Caki2 (cell line): ENCODE measurements around the gene CCR2. TPM values are rescaled to one million over a fixed set of nuclear protein-coding genes. Genes with fewer than 3 reads are reported as not detected.
"Not testable (repeated sequence)": the region's sequence is repeated elsewhere in the genome, so short reads cannot be mapped to it uniquely, and the experiment has no call there.

ENCODE experiments used
- DNase-seq: peaks from one replicate; pipeline ENCODE4 v3.0.0-alpha.2; 2015; ENCODE audit warnings: low read depth
- in situ Hi-C: cut with HindIII; loops from 2 replicates; pipeline ENCODE4 v1.10.0; 2016; ENCODE audit warnings: low sequenced_read_pairs, low pct_unique_long_range_greater_than_20kb, mixed read lengths
- total RNA-seq: library from RNA; depleted of rRNA; stranded (reverse); fragments of >200 nt; shearing (Covaris generic); gene quantifications from 2 replicates; pipeline ENCODE4 v1.2.3, GENCODE V29; 2014; ENCODE audit warnings: low replicate concordance

The CCR2 gene
- total RNA-seq, 1 experiment from 2014 or later: not detected

DNA sequence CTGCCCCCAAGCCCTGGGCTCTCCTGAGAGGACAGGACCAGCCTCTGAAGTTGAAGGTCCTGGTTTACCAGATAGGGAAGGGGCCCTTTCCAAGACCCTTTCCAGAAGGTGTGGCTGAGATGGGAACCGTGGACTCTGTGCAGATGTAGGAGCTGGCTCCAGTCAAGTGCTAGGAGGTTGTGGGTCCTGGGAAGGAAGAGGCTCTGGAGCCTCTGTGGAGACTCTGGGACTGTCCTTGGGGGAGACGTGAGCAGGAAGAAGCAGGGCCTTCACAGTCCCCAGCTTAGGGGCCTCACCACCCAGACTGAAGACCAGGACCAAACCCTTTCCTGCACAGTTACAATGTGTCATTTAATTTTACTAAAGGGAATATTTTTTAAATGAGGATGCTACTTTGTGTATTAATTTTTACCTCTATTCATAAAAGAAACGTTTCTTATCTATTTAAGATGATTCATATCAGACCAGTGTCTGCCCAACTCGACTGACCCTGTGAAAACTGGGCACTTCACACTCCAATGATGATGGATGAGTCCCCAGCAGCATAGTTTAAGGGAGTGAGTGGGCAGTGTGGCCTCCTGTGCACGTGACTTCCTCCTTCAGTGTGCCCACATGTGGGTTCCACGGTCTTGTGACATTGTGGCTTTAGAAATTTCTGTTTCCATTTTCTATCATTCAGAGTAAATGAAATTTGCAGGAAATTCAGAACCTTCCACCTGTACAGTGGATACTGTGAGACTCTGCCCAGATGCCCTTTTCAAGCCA is 42.0 kb downstream of the CCR2 start:
- in situ Hi-C loops: no loop called here
- DNase-seq: no peak

DNA sequence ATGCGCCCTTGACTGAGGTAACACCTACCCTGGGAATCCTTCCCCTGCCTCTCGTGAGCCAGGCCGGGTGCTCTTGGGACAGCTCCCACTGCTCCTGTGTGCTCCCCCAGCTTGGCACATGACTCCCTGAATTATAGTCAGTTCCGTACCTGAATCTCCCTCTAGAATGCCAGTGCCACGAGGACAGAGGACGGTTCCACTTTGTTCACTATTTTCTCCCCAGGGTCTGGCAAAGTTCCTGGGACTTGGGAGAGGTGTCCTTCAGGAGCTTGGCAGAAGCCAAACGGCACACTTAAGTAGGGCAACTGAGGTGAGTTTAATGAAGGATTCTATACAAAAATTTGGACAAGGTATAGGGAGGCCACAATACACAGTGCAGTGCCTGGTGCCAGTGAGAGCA is 43.2 kb downstream of the CCR2 start:
- in situ Hi-C loops: no loop called here
- no peak for DNase-seq

DNA sequence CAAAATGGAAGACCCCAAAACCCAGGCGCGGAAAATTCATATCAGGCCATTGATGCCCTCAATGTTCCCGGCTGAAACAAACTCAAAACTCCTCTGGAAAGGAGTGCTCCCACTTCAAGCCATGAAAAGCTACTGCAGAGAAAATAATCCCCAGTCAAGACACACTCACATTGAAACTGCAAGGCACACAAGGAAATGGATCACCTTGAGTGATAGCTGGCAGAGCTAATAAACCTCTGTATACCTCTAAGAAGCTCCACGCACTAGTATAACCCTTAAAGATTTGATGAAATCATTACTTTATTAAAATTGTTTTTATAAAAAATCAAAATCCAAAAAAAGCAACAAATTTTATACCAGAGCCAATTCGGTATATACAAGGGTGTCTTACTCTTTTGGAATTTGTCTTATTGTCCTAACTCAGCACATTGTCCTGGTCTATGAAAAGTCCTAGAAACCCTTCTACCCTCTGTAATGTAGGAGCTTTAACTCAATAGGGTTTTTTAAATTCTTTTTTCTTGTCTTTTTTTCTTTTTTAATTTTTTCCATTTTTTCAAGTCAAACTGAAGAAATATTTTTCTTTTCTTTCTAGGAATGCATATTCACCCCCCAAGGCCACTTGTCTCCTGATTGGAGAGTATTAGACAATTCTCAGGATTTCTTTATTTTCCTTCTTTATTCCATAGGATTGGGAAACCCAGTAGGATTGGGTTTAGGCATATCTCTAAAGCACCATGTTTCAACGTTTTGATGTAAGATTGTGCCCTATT is 44.5 kb downstream of the CCR2 start:
- no peak for DNase-seq
- in situ Hi-C loops: no loop called here

DNA sequence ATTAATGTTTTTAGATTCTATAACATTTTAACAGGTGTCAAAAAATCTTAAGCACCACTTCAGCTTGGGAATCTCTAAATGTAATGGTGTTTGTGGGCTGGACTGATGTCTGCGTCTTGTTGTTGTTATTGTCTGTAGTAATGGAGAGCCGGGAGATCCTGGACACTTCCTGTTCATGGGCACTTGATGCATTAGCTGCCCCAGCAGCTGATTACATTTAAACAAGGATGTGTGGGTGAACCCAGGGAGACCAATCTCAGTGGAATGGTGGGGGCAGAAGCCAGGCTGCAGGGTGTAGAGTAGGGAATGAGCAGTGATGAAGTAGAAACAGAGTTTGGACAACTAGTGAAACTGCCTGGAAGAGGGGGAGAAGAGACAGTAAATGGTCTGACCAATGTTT is 45.2 kb downstream of the CCR2 start:
- no peak for DNase-seq
- in situ Hi-C loops: no loop called here

DNA sequence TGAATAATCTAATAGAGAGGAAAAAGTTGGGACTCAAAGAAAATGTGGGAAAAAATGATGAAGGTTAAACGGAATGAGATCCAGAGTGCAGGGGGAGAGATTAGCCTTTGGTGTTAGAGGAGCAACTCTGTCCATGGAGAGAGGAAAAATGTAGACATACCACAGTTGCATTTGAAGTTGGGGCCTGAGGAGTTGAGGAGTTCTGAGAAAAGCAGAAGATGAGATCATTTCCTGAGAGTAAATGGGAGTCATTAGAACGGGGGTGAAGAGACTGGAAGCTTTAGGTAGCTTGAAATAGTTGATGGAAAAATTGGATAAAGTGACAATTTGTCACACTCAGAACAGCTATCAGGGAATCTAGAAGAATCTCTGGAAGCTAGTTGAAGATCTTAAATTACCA is 45.6 kb downstream of the CCR2 start:
- in situ Hi-C loops: no loop called here
- DNase-seq: no peak

DNA sequence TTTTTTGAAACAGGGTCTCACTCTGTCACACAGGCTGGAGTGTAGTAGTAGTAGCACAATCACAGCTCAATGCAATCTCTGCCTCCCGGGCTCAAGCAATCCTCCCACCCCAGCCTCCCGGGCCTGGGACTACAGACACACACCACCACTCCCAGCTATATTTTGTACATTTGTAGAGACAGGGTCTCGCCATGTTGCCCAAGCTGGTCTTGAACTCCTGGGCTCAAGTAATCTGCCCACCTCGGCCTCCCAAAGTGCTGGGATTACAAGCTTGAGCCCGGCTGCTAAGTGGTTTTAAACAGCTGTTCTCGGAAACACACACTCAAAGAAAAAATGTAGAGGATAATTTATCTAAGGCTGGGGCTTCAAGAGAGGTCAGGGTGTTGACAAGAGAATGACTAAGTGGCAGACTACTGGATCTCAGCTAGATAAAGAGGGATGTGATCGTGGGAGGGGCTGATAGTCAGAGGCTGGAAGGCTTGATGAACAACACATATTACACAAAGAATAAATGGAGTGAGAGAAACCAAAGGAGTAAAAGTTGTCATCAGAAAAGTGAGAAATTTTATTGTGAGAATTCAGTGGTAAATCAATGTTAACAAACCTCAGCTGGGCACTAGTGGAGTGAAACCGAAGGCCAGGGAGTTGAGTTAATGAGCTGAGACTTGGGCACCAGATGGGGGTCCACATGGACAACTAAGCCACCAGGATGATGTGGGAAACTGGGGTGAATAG is 46.3 kb downstream of the CCR2 start:
- in situ Hi-C loops: no loop called here
- no peak for DNase-seq

DNA sequence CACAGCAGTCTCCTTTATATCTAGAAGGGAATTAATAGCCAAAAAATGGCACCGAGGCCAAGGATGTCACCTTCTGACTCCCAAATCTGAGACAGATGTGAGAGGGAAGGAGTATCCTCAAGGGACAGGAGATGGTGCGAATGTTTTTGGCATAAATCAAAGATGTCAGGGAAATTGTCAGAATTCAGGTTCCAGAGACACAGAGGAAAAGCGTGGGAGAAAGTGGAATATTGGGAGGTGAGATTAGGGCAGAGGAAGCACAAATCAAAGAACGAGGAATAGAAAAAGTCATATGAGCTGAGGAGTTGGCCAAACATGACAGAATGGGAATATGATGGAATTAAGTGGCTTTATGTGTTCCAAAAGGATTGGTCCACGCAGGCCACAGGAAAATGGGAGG is 46.9 kb downstream of the CCR2 start:
- in situ Hi-C loops: no loop called here
- no peak for DNase-seq

DNA sequence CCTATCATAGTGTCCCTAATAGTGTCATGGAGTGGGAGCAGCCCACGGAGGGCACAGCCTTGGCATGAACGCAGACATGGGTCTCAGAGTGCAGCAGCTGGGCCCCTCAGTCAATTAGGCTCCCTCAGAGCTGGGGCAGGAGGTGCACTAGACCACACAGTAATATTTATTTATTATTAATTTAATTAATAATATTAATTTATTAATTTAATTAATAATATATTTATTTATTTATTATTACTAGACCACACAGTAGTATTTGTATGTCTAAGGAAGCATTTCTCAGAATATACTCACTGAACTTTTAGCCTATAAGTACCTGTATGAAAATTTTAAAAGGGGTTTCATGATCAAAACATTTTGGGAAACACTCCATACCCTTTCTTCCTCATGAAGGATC is 47.7 kb downstream of the CCR2 start:
- in situ Hi-C loops: no loop called here
- DNase-seq: no peak

DNA sequence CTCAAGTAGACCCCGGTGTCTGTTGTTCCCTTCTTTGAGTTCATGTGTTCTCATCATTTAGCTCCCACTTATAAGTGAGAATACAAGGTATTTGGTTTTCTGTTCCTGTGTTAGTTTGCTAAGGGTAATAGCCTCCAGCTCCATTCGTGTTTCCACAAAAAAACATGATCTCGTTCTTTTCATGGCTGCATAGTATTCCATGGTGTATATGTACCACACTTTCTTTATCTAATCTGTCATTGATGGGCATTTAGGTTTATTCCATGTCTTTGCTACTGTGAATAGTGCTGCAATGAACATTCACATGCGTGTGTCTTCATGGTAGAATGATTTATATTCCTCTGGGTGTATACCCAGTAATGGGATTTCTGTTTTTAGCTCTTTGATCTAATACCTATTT is 49.0 kb downstream of the CCR2 start:
- DNase-seq, in situ Hi-C loops: not testable (repeated sequence)

DNA sequence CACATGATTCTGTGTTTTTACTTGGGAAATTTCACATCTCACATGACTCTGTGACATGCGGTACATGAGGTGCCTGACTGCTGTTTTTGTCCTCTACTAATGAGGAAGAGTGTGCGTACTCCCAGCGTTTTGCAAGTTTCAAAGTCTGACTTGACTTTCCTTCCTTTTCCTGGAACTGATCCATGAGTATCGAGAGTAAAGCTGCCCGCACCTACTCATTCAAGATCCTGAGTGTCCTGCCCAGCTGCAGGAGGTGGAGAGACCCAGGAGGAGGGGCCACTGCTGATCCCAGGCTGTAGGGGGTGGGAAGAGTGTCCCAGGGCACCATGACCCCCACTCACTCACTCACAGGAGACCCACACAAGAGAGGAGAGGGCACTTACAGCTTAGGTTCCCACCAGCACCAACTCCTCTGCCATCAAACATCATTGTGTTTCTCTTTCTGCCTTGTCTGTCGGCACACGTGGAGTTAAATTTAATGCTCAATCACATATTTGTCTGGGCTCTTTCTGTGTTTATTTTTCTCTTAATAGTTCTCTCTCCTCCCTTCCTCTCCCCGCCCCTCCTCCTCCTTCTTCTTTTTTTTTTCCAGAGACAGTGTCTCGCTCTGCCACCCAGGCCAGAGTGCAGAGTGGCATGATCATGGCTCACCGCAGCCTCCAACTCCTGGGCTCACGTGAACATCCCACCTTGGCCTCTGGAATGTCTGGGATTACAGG is 51.5 kb downstream of the CCR2 start:
- in situ Hi-C loops: no loop called here
- DNase-seq: peak; percentile 58

DNA sequence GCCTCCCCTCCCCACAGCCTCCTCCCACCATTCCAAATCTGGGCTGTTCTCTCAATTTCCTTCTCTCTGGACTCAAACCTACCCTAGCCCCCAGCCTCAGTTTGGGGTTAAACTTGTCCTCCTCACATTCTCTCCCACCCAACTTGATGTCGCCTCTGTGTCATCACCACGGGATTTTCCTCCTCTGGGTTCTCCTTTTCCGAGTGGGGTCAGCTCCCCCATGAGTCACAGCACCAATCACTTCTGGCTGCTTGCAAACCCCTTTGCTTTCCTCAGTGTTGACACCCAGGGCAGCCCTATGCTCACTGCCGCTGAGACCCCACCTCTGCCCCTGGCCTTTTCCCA is 52.5 kb downstream of the CCR2 start:
- no peak for DNase-seq

DNA sequence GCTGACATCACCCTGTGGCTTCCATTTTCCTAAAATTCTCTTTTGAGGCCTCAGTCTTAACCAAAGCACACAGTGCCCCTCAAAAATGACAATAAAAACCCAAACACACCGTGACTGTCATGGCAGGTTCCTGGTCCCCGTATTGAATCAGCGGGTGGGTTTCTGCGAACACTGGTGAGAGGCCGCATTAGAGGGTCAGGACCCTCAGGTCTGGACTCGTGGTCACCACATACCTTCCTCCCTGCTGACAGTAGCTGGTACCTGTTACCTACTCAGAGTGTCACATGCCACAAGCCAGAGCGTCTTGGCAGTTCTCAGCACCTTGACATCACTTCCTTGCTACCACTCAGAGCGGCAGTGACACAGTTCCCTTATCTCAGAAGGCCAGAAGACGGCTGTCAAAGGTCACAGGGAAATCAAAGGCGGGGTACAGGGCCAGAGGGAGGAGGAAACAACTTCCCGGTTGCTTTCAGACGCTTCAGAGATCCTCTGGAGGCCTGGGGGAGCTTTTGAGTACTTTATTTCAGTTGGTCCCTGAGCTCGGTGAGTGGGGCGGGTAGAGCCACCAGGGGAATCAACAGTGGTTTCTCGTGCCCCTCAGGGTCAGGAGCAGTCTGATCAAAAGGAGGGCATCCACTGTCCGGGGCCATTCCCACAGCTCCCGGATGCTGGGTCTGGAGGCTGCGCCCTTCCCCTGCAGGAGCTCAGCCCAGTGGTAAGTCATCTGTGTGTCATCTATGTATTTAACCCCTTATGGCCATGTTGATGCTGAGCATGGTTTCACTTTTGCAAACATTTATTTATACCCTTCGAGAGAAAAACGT is 53.1 kb downstream of the CCR2 start, which contains the start of the genes CCR5AS and CCRL2:
Gene CCR5AS (minus strand): TSS at position 279 of the 824 bp plus-strand sequence.
Gene CCRL2 (plus strand): TSS at position 472 of the 824 bp plus-strand sequence. CDS start 821 bp downstream, outside the sequence.
- in situ Hi-C loops: no loop called here
- no peak for DNase-seq

More for the DNA sequence above, 52.5 kb downstream of the CCR2 start:
- in situ Hi-C loops: no loop called here

DNA sequence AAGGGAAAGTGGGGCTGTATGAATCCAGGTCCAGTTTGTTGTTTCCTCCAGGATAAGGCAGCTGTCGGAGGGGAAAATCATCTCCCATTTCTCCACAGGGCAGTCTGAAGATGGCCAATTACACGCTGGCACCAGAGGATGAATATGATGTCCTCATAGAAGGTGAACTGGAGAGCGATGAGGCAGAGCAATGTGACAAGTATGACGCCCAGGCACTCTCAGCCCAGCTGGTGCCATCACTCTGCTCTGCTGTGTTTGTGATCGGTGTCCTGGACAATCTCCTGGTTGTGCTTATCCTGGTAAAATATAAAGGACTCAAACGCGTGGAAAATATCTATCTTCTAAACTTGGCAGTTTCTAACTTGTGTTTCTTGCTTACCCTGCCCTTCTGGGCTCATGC is 54.1 kb downstream of the CCR2 start:
- in situ Hi-C loops: no loop called here
- no peak for DNase-seq

DNA sequence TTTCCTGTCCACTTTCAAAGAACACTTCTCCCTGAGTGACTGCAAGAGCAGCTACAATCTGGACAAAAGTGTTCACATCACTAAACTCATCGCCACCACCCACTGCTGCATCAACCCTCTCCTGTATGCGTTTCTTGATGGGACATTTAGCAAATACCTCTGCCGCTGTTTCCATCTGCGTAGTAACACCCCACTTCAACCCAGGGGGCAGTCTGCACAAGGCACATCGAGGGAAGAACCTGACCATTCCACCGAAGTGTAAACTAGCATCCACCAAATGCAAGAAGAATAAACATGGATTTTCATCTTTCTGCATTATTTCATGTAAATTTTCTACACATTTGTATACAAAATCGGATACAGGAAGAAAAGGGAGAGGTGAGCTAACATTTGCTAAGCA is 54.9 kb downstream of the CCR2 start:
- no peak for DNase-seq
- in situ Hi-C loops: no loop called here

DNA sequence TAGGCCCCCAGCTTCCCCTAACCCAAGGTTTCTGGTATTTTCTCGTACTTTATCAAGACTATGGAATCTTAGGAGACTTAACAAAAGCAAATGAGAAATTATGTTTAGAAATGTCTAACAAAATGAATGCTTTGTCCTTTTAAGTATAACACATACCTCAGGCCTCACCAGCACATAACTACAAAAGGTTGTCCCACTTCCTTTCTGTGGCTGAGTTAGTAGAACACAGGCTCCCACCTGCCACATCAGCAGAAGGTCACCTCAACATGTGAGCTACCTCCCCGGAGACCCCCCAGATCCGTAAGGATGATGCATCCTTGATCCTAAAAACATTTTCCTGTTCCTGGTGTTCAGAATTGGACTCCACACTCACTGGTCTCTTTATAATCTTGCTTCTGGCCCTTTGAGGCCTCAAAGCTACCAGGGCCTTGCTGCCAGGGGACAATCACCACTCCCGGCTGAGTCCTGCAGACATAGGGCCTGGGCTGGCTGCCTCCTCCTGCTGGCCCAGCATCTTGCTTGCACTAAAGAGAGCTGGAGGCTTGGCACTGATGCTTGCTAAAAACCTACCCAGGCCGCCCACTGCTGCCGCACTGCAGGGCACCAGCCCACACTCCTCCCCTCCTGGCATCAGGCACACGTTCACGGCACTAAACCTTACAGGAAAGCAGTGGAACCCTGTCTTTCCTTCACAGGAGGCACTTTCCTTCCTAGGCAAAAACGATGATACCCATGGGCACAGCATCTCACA is 56.0 kb downstream of the CCR2 start:
- in situ Hi-C loops: no loop called here
- DNase-seq: no peak
